Hepatocyte (in vitro differentiated cells): Measurements from ENCODE around the gene CUX1.

Experiments
- EZH2 ChIP-seq: fragments of 200-600 bp; sonication (generic); IDR thresholded peaks from 2 replicates; pipeline ENCODE4 v1.6.1; 2016; ENCODE audit warnings: antibody characterized with exemption, mild to moderate bottlenecking, borderline replicate concordance
- EZH2phosphoT487 ChIP-seq: fragments of 200-600 bp; sonication (generic); IDR thresholded peaks from one replicate; pipeline ENCODE4 v1.6.1; 2018; ENCODE audit warnings: antibody characterized with exemption, mild to moderate bottlenecking, low read depth, moderate library complexity; ENCODE audit not compliant: unreplicated experiment, severe bottlenecking
- TF ChIP-seq, protein P1 (sequence below): fragments of 200-600 bp; sonication (generic); IDR thresholded peaks from 2 replicates; pipeline ENCODE4 v1.5.1; 2016; ENCODE audit warnings: antibody characterized with exemption, mild to moderate bottlenecking; ENCODE audit not compliant: poor library complexity

GRCh38 chr7:102096012-102096332, 278.5 kb downstream of the CUX1 start:
- TF ChIP-seq, protein P1, sequence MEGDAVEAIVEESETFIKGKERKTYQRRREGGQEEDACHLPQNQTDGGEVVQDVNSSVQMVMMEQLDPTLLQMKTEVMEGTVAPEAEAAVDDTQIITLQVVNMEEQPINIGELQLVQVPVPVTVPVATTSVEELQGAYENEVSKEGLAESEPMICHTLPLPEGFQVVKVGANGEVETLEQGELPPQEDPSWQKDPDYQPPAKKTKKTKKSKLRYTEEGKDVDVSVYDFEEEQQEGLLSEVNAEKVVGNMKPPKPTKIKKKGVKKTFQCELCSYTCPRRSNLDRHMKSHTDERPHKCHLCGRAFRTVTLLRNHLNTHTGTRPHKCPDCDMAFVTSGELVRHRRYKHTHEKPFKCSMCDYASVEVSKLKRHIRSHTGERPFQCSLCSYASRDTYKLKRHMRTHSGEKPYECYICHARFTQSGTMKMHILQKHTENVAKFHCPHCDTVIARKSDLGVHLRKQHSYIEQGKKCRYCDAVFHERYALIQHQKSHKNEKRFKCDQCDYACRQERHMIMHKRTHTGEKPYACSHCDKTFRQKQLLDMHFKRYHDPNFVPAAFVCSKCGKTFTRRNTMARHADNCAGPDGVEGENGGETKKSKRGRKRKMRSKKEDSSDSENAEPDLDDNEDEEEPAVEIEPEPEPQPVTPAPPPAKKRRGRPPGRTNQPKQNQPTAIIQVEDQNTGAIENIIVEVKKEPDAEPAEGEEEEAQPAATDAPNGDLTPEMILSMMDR, result no peak
- no peak for TF ChIP-seq EZH2phosphoT487
- TF ChIP-seq EZH2, result no peak
